Dedifferentiated amniotic fluid mesenchymal stem cell (primary cell): ENCODE data around the gene PCDHB13.
A peak's percentile ranks its signal among the peaks of the same experiment; 100 is the strongest.
"Not testable (repeated sequence)": the region's sequence is repeated elsewhere in the genome, so short reads cannot be mapped to it uniquely, and the experiment has no call there.

Experiments
- DNase-seq: peaks from one replicate; pipeline ENCODE4 v3.0.0-alpha.2; 2016; ENCODE audit errors: extremely low spot score

Gene PCDHB13

DNA sequence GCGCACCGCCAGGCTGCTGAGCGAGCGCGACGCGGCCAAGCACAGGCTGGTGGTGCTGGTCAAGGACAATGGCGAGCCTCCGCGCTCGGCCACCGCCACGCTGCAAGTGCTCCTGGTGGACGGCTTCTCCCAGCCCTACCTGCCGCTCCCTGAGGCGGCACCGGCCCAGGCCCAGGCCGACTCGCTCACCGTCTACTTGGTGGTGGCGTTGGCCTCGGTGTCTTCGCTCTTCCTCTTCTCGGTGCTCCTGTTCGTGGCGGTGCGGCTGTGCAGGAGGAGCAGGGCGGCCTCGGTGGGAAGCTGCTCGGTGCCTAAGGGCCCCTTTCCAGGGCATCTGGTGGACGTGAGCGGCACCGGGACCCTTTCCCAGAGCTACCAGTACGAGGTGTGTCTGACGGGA is 12.1 kb upstream of the PCDHB13 start:
- not testable (repeated sequence) for DNase-seq

DNA sequence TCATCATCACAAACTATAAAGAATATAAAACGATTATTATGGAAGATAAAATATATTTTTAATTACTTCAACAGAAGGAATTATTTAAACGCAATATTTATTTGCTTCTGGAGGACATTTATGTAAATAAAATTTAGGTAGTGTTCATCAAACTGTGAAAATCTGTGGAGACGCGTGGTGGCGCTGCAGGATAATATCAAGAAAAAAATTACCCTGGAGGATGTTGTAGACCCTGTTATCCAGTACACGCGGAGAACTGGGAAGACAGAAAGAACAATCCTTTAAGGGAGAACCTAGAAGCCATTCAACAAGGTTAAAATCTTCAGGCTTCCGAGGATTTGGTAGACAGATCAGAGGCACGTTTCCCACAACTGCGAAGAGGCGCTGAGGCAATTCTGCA is 5.2 kb upstream of the PCDHB13 start, which contains the start of gene PCDHB12:
PCDHB12 (plus strand) TSS at position 242 of the 400 bp plus-strand sequence. CDS start 189 bp downstream, outside the sequence.
- DNase-seq, result no peak

DNA sequence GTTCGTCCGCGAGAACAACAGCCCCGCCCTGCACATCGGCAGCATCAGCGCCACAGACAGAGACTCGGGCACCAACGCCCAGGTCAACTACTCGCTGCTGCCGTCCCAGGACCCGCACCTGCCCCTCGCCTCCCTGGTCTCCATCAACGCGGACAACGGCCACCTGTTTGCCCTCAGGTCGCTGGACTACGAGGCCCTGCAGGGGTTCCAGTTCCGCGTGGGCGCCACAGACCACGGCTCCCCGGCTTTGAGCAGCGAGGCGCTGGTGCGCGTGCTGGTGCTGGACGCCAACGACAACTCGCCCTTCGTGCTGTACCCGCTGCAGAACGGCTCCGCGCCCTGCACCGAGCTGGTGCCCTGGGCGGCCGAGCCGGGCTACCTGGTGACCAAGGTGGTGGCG is 3.4 kb upstream of the PCDHB13 start:
- DNase-seq, result not testable (repeated sequence)

DNA sequence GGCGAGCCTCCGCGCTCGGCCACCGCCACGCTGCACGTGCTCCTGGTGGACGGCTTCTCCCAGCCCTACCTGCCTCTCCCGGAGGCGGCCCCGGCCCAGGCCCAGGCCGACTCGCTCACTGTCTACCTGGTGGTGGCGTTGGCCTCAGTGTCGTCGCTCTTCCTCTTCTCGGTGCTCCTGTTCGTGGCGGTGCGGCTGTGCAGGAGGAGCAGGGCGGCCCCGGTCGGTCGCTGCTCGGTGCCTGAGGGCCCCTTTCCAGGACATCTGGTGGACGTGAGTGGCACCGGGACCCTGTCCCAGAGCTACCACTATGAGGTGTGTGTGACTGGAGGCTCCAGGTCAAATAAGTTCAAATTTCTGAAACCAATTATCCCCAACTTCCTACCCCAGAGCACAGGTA is 2.9 kb upstream of the PCDHB13 start:
- DNase-seq, result not testable (repeated sequence)

DNA sequence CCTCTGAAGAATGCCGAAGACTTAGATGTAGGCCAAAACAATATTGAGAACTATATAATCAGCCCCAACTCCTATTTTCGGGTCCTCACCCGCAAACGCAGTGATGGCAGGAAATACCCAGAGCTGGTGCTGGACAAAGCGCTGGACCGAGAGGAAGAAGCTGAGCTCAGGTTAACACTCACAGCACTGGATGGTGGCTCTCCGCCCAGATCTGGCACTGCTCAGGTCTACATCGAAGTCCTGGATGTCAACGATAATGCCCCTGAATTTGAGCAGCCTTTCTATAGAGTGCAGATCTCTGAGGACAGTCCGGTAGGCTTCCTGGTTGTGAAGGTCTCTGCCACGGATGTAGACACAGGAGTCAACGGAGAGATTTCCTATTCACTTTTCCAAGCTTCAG is 864 bp downstream of the PCDHB13 start:
- DNase-seq, result not testable (repeated sequence)

DNA sequence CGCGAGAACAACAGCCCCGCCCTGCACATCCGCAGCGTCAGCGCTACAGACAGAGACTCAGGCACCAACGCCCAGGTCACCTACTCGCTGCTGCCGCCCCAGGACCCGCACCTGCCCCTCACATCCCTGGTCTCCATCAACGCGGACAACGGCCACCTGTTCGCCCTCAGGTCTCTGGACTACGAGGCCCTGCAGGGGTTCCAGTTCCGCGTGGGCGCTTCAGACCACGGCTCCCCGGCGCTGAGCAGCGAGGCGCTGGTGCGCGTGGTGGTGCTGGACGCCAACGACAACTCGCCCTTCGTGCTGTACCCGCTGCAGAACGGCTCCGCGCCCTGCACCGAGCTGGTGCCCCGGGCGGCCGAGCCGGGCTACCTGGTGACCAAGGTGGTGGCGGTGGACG is 1.8 kb downstream of the PCDHB13 start:
- DNase-seq, result not testable (repeated sequence)

DNA sequence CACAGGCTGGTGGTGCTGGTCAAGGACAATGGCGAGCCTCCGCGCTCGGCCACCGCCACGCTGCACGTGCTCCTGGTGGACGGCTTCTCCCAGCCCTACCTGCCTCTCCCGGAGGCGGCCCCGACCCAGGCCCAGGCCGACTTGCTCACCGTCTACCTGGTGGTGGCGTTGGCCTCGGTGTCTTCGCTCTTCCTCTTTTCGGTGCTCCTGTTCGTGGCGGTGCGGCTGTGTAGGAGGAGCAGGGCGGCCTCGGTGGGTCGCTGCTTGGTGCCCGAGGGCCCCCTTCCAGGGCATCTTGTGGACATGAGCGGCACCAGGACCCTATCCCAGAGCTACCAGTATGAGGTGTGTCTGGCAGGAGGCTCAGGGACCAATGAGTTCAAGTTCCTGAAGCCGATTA is 2.3 kb downstream of the PCDHB13 start:
- DNase-seq, result not testable (repeated sequence)

DNA sequence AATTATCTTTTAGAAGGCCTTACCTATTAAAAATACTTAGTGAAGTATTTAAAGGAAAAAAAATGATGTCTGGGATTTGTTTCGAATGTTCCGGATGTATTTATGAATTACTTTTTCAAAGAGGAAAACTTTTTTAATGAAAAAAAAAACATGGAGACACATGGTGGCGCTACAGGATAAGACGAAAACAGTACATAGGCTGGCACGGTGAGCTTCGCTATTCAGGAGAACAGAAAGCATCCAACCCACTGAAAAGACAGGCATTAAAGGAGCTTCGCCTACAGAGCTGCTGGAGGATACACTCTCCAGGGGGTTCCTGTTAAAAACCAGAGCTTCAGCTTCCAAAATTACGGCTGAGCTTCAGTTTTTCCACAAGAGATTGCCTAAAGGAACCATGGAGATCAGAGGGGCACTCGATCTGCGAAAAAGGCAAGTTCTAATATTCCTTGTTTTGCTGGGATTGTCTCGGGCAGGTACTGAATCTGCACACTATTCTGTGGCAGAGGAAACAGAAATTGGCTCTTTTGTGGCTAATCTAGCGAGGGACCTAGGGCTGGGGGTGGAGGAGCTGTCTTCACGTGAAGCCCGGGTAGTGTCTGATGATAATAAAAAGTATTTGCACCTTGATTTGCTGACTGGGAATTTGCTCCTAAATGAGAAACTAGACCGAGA is 9.5 kb downstream of the PCDHB13 start, which contains the start of gene PCDHB14:
PCDHB14 (plus strand) TSS at position 232 of the 672 bp plus-strand sequence; CDS start at position 395, 163 bp downstream.
- DNase-seq, result peak; percentile 54

DNA sequence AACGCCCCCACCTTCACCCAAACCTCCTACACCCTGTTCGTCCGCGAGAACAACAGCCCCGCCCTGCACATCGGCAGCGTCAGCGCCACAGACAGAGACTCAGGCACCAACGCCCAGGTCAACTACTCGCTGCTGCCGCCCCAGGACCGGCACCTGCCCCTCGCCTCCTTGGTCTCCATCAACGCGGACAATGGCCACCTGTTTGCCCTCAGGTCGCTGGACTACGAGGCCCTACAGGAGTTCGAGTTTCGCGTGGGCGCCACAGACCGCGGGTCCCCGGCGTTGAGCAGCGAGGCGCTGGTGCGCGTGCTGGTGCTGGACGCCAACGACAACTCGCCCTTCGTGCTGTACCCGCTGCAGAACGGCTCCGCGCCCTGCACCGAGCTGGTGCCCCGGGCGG is 11.1 kb downstream of the PCDHB13 start:
- DNase-seq, result not testable (repeated sequence)

DNA sequence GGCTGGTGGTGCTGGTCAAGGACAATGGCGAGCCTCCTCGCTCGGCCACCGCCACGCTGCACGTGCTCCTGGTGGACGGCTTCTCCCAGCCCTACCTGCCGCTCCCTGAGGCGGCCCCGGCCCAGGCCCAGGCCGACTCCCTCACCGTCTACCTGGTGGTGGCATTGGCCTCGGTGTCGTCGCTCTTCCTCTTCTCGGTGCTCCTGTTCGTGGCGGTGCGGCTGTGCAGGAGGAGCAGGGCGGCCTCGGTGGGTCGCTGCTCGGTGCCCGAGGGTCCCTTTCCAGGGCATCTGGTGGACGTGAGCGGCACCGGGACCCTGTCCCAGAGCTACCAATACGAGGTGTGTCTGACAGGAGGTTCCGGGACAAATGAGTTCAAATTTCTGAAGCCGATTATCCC is 11.7 kb downstream of the PCDHB13 start:
- DNase-seq, result not testable (repeated sequence)

DNA sequence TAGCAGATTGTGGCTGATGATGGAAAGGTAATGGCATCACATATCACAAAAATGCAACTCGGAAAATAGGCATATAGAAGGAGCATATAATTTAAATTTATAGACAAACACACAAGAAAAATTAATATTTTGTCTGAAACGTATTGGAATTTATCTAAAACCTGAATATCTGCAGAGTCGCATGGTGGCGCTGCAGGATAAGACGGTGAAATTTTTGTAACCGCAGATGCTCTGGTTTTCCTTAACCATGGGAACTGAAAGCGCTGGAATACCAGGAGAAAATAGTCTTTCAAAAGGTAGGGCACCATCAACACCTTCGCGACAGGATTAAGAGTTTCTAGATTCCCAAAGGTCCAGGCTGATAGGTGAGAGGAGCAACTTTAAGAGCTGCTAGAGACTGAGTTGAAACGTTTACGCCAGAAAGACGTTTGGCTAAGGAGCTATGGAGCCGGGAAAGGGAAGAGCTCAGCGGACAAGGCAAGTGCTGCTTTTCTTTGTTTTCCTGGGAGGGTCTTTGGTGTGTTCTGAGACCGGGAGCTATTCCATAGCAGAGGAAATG is 20.5 kb downstream of the PCDHB13 start:
- no peak for DNase-seq

DNA sequence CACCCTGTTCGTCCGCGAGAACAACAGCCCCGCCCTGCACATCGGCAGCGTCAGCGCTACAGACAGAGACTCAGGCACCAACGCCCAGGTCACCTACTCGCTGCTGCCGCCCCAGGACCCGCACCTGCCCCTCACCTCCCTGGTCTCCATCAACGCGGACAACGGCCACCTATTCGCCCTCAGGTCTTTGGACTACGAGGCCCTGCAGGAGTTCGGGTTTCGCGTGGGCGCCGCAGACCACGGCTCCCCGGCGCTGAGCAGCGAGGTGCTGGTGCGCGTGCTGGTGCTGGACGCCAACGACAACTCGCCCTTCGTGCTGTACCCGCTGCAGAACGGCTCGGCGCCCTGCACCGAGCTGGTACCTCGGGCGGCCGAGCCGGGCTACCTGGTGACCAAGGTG is 22.2 kb downstream of the PCDHB13 start:
- DNase-seq, result not testable (repeated sequence)

DNA sequence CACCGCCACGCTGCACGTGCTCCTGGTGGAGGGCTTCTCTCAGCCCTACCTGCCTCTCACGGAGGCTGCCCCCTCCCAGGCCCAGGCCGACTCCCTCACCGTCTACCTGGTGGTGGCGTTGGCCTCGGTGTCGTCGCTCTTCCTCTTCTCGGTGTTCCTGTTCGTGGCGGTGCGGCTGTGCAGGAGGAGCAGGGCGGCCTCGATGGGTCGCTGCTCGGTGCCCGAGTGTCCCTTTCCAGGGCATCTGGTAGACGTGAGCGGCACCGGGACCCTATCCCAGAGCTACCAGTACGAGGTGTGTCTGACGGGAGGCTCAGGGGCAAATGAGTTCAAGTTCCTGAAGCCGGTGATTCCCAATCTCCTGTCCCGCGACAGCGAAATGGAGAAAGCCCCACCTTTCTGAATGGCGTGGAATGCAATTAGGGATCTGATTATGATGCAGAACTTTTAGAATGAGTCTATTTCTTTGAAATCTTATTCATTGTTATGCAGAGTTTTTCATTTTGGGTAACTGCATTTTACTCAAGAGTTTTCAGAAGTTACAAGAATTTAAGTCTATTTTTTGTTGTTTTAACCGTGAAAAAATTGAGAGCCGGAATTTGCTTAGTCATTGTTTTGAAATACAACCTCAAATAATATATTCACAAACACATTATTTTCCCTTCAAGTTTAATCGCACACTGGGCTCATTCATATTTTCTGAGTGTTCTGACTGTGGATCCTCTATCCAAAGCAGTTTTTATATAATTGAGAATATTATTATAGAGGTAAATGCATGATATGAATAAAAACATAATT is 23.0 kb downstream of the PCDHB13 start:
- no peak for DNase-seq

DNA sequence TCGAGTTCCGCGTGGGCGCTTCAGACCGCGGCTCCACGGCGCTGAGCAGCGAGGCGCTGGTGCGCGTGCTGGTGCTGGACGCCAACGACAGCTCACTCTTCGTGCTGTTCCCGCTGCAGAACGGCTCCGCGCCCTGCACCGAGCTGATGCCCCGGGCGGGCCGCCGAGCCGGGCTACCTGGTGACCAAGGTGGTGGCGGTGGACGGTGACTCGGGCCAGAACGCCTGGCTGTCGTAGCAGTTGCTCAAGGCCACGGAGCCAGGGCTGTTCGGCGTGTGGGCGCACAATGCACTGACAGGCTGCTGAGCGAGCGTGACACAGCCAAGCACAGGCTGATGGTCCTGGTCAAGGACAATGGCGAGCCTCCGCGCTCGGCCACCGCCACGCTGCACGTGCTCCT is 27.8 kb downstream of the PCDHB13 start:
- DNase-seq, result no peak

DNA sequence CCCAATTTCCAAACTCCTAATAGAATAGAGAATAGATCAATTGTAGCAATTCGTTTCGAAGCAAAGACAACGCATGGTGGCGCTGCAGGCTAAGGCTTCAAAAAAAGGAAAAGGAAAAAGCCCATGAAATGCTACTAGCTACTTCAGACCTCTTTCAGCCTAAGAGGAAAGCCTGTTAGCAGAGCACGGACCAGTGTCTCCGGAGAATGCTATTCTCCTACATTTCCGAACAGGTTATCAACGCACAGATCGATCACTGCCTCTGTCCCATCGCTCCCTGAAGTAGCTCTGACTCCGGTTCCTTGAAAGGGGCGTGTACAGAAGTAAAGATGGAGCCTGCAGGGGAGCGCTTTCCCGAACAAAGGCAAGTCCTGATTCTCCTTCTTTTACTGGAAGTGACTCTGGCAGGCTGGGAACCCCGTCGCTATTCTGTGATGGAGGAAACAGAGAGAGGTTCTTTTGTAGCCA is 31.6 kb downstream of the PCDHB13 start, which contains the start of gene PCDHB15:
PCDHB15 (plus strand) TSS at position 146 of the 468 bp plus-strand sequence; CDS start at position 330, 184 bp downstream.
- DNase-seq, result no peak

DNA sequence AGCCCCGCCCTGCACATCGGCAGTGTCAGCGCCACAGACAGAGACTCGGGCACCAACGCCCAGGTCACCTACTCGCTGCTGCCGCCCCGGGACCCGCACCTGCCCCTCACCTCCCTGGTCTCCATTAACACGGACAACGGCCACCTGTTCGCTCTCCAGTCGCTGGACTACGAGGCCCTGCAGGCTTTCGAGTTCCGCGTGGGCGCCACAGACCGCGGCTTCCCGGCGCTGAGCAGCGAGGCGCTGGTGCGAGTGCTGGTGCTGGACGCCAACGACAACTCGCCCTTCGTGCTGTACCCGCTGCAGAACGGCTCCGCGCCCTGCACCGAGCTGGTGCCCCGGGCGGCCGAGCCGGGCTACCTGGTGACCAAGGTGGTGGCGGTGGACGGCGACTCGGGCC is 33.3 kb downstream of the PCDHB13 start:
- not testable (repeated sequence) for DNase-seq

DNA sequence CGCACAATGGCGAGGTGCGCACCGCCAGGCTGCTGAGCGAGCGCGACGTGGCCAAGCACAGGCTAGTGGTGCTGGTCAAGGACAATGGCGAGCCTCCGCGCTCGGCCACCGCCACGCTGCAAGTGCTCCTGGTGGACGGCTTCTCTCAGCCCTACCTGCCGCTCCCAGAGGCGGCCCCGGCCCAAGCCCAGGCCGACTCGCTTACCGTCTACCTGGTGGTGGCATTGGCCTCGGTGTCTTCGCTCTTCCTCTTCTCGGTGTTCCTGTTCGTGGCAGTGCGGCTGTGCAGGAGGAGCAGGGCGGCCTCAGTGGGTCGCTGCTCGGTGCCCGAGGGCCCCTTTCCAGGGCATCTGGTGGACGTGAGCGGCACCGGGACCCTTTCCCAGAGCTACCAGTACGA is 33.7 kb downstream of the PCDHB13 start:
- DNase-seq, result not testable (repeated sequence)

DNA sequence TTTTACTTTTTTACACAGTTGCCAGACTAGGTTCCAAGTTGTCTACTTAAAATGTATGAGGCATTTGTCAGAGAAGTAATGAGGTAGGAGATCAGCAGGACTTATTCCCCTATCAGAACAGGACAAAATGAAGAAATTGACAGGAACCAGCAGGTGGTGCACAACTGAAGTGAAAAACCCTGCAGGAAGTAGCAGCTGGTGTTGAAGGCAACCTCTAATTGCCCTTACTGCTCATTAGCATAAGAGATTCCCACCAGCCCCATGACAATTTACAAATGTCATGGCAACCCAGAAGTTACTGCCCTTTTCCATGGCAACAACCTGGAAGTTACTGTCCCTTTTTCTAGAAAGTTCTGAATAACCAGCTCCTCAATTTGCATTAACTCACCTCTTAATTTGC is 36.9 kb downstream of the PCDHB13 start:
- DNase-seq, result no peak

DNA sequence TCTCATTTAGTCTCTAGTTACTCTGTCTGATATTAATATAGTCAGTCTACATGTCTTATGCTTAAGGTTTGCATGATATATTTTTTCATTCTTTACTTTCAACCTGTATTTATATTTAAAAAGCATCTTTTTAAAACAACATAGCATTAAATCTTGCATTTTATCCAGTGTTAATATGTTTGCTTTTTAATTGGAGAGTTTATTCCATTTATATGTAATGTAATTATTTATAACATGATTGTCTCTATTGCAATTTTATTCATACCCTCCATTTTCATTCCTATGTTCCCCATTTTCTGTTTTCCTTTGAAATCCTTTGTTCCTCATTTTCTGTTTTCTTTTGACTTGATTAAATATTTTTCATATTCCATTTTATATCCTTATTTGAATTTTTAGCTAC is 44.7 kb downstream of the PCDHB13 start:
- no peak for DNase-seq

DNA sequence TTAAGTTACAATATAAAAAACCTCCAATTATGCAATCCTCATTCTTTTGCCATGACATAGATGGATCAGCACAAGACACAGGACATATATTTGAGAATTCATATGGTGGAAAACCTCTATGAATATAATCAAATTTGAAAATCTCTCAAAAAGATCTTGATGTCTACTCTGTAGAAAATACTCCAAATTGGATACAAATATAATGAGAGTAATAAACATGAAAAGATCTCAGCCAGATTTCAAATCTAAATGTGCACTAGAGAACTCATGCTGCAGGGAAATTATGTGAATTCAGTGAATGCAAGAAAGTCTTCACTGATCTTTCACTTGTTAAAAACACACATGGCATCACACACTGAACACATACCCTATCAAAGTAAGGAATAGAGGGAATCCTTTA is 45.2 kb downstream of the PCDHB13 start:
- DNase-seq, result no peak

DNA sequence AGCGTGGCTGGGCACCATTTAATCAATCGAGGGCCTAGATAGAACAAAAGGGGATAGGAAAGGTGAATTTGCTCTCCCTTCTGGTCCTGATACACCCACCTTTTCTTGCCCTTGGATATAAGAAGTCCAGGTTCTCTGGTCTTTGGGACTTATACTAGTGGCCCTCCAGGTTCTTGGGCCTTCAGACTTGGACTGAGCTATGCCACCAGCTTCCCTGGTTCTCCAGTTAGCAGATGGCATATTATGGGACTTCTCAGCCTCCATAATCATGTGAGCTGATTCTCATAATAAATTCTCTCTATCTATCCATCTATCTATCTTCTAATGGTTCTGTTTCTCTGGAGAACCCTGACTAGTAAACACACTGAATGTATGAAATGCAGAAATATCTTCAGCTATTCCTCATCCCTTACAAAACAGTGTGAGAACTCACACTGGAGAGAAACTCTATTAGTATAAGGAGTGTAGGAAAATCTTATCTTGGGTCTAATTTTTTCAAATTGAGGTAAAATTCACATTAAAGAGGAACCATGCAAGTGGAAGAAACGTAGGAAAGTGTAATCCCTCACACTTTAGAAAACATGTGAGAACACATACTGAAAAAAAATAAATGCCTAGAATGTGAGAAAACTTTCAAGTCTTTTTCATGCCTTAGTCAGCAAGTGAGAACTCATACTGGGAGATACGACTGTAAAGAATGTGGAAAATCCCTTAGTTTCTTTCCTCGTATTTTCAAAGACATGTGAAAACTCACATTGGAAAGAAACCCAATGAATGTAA is 46.9 kb downstream of the PCDHB13 start:
- no peak for DNase-seq

DNA sequence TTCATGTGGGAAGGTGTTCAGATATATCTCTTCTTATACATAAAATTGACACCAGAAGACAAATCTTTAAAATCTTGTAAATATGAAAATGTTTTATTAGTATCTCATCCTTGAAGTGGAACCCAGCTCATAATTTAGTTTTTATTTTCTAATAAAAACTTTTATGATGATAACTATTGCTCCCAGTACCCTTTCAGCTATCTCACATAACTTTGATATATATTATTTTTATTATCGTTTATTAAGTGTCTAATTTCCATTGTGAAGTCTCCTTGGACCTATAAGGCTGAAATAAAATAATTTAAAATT is 47.5 kb downstream of the PCDHB13 start:
- DNase-seq, result no peak
